HG03039 (cell line): ENCODE results near the gene FBXL15.

Experiments used
- ATAC-seq: cut with Tn5 transposase; IDR thresholded peaks from one replicate; pipeline ENCODE4 v1.9.1; 2021; ENCODE audit warnings: mild to moderate bottlenecking, moderate library complexity; ENCODE audit not compliant: unreplicated experiment

Gene FBXL15

DNA sequence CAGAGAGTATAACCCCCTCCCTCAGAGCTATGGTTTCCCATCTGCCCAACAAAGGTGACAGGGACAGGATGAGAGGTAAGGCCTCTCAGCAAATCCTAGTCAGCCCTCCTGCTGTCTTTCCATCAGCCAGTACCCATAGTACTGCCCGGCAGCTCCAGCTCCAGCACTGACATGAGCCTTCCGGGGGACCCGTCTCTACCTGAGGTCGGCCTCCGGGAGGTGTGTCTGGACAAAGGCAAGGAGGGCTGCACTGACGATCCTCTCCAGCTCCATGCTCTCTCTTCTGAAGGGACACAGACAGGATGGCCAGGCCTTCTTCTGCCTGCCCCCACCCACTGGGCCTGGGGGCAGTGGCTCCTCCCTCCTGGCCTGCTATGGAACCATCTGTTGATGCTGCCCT is 4.3 kb downstream of the FBXL15 start:
- ATAC-seq: no peak

DNA sequence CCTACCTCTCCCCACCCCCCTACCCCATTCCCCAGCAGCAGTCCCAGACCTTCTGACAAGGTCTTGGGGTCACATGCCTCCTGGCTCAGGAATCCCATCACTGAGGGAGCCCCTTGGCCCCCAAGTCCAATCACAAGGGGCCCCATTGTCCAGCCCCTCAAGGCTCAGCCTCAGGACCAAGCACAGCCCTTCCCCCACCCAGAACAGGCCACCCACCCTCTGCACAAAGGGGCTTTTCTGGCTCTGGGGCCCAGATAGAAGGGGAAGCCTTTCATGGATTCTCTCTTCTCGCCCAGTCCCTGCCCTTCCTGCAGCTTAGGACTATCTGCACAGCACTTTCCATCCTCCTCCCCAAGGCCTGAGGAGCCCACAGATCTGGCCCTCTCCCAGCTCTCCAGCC is 4.8 kb downstream of the FBXL15 start:
- ATAC-seq: no peak

DNA sequence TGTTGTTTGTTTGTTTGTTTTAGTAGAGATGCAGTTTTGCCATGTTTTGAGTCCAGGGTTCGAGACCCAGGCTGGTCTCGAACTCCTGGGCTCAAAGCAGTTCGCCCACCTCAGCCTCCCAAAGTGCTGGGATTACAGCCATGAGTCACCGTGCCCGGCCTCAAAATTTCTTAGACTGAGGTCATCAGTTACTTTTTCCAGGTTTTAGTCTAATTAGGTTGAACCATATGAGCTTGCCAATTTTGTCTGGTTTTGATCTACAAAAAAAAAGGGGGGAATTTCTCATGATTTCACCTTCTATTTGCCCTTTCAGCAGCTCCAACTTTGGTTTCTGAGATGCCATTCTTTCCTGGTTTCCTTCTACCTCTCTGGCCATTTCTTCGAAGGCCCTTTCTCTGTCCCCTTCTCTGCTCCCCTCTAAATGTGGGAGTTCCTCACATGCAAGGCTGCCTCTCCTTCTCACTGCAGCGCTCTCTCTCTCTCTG is 6.2 kb downstream of the FBXL15 start:
- no peak for ATAC-seq

DNA sequence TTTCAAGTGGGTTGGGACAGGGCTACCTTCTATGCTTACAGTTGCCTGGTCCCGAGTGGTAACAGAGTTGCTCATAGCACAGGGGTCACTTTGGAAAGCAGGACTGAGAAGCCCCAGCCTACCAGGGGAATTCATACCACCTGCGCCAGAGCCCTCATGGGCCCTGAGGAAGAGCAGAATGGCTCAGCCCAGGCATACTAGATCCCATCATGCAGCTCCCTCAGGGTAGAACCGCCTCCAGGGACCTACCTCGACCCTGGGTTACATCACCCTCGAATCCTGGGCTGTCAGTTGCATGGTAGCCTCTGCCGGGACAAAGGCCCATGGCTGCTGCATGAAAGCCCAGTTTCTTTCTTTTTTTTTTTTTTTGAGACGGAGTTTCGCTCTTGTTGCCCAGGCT is 8.8 kb downstream of the FBXL15 start:
- no peak for ATAC-seq

DNA sequence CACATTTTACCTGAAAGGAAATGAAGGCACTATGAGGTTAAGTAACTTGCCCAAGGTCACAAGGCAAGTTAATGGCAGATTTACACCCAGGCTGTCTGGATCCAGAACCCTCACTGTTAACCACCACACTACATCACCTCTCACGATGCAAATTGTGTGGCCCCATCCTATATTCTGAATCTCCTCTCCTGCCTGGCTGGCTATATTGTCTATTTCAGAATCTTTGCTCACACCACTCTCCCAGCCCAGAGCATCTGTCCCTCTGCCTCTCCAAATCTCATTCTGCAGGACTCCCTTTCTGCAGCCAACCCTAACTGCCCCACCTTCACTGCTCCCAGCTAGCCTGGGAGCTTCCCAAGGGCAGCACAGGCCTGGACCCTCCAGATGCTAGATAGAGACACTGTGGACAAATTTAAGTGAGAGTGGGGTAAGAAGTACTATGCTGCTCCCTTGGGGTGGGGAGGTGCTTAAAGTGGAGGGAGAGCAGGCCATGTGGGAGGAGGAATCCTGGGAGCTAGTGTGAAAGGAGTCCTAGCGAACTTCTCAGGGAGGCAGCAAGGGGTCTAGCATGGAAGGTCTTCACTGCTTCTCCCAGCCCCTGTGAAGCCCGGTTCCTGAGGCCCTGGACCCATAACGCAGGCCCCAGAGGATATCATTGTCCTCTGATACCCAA is 11.0 kb downstream of the FBXL15 start:
- no peak for ATAC-seq

DNA sequence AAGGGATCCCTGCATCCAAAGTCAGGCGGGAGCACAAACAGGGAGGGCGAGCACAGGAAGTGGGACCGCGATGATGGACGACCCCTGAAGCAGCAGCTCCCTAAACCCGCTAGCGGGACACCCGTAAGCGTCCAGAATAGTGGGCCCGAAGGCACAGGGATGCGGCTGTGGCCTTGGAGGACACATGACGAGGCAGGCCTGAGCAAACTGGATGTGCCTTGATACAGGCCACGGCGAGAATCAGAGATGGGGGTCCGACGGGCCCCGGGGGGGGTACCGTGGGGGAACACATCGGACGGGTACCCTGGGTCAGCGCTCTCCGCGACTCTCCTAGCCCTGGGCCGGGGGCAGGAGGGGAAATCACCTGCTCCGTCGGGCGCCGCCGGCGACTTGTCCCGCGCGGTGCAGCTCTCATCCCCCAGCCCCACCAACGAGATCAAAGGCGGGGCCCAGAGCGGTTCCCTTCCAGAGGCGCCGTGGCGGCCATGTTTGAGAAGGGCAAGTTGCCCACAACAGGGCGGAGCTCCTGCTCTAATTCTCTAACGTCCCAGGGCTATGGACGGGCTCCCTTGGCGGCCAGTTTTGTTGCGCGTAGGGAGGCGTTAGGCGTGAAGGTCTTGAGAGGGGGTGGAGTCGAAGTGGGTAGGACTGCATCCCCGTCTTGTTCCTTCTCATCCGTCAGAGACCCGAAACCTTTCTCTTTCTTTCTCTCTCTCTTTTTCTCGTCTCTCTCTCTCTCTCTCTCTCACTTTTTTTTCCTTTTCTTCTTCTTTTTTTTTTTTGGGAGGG is 11.7 kb downstream of the FBXL15 start, which contains the start of gene CUEDC2:
Gene CUEDC2, minus strand, starts transcription at position 413 of the 789 bp plus-strand sequence. CDS start 7,386 bp downstream, outside the sequence.
- ATAC-seq: peak; percentile 77

DNA sequence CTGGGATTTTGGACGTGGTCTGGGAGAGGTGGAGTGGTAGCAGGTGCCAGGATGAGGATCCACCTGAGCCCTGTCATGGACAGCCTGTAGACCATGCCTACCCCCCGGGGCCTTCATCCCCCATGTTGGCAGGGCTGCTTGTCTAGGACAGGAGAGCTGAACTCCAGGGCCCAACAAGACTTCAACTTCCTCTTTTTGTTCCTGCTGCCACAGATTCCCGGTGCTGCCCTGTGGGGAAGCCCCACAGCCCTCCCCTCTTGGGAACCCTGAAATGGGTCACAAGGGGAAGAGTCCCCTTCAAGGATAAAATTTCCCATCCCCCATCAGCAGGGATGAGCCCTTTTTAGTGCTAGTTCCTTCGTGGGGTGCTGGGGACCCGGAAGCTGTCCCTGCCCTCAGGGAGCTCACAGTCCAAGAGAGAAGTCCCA is 13.0 kb downstream of the FBXL15 start:
- ATAC-seq: no peak

DNA sequence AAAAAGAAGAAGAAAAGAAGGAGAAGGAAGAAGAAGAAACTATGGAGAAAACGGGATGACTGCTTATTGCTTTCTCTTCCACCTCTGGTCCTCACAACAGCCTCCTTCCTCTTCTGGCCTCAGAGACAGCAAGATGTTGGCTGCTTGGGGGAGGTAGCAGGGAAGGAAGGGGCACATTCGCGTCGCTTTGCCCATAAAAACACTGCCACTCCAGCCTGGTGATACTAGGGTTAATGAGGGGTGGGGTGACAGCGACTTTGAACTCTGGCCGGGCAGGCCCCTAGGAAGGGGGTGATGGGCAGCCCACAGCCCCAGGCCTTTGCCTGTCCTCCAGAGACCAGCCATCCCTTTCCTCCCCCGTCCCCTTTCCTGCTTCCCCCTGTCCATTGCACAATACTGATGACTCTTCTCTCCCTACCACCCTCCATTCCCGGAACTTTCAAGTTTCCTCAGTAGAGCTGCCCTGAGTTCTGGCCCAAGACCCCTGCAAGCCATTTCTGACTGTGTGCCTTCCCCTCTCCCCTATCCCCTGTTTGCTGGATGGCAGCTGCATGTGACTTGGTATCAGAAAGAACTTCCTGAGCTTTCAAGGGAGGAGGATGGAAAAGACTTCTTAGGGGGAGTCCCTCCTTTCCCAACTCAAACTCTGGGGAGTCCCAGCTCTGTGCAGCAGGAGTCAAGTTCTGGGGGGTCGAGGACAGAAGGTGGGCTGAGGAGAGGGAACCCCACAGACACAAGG is 13.9 kb downstream of the FBXL15 start:
- no peak for ATAC-seq

DNA sequence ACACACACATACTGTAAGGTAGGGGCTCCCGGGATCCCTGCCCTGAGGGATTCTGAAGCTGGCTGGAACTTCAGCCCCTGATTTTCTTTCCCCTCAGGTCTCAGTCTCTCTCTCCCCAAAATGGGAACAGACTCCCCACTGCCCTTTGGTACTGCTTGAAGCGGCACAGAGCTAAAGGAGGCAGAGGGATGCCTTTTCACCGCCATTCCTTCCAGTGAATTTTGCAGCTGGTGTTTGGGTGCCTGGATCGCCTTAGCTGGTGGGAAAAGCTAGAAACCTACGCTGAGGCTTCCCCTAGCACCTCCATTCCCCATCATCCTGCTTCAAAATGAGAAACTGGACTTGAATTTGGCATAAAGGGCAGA is 14.5 kb downstream of the FBXL15 start:
- no peak for ATAC-seq

DNA sequence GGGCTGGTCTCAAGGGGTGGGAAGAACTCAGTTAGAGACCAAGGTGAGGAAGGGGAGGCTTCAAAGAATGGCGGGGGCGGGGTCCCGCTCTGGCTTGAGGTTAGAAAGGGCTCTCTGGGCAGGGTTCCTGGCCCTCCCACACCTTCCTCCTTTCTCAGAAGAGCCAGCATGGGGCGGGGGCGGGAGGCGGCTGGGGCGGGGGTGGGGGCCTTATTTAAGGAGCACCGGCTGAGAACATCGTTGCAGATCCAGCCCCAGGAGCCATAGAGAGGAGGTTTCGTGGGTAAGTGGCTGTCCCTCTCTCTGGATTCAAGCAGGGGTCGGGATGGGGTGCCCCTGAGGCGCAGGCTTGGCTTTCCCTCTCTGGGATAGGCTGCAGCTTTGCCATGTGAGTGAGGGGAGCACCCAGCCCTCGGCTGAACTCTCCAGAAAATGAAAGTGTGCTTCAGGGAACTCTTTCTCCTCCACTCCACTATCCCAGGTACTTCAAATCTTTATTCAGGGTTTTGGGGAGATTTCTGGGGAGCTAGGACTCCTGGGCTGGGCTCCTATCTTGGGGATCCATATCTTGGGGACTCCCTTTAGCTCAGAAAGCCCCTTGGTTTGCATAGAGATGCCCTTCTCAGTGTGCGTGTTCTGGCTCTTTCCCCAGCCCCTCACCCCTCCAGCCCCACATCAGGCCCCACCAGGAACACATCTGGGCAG is 15.0 kb downstream of the FBXL15 start:
- ATAC-seq: no peak

DNA sequence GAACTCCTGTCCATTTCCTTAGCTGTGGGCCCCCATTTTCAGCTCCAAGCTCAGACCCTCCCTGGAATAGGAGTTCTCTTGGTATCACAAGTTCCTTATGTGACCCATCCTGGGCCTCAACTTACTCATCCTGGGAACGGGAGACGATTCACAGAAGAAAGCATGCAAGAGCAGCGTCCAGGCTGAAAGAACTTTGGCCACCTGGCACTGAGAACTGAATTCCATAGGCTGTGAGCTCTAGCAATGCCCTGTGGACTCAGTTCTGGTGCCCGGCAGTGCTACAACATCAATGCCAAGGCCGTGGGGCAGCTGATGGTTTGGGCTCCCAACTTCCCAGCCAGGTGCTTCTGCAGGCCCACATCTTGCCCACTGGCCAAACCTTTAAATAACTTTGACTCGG is 15.7 kb downstream of the FBXL15 start:
- no peak for ATAC-seq

DNA sequence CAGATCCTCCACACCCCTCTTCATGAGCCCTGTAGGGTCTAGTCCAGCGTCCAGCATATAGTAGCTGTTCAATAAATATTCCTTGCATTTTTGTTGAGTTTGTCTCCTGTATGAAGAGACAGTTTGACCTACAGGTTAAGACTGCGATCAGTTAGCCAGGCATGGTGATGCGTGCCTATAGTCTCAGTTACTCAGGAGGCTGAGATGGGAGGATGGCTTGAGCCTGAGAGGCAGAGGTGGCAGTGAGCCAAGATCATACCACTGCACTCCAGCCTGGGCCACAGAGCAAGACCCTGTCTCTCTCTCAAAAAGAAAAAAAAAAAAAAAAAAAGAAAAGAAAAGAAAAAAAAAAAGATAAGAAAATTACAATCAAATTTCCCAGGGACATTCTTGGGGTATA is 16.9 kb downstream of the FBXL15 start:
- ATAC-seq: no peak

DNA sequence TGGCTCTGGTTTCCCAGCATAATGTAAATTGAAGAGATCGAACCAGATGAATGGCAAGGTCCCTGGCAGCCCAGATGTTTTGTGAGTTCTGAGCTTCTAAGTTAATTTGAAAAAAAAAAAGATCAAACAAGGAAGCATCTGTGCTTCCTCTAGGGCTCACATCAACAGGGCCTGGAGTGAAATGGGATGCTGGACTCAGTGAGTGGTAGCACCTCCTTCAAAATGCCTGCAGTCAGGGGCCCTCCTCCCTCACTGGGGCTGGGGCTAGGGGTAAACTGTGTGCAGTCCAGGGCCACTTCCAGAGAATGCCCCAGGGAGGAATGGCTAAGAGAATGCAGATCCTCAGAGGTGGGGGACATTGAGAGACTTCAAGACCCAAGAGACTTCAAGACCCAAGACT is 17.7 kb downstream of the FBXL15 start:
- no peak for ATAC-seq

DNA sequence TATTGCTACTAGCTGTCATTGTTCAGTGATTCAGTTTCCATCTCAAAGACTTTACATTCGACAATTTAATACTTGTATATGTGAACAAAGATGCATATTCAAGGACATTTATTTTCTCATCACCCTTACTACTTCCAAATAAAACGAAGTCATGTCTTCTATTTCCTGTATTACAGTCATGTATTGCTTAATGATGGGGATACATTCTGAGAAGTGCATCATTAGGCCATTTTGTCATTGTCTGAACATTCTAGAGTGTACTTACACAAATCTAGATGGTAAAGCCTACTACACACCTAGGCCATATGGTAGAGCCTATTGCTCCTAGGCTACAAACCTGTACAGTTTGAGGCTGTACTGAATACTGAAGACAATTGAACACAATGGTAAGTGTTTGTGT is 24.2 kb downstream of the FBXL15 start:
- no peak for ATAC-seq

DNA sequence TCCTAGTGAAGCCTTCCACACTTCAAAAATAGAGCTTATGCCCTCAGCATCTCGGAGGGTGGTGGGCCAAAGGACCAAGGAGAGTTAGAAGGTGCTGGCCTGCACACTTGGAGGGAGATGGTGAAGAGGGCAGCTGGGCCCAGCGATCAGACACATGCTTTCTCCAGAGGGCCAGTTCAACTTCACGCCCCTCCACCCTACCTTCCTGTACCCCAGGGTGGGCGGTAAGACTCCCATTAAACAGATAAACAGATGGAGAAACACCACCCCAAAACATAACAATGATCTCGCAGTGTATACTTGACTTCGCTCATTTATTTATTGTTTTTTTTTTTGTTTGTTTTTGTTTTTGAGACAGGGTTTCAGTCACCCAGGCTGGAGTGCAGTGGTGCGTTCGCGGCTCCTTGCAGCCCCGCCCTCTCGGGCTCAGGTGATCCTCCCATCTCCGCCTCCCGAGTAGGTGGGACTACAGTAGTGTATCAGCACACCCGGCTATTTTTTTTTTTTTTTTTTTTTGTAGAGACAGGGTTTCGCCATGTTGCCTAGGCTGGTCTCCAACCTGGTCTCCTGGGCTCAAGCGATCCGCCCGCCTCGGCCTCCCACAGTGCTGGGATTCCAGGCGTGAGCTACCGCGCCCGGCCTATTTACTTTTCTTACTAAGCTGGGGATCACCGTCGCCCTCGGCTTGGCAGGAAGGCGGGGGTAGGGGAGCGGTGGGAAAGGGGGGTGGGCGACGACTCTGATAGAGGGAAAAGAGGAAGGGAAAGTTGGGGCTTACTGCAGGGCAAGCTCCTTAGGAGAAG is 28.9 kb downstream of the FBXL15 start:
- ATAC-seq: no peak

DNA sequence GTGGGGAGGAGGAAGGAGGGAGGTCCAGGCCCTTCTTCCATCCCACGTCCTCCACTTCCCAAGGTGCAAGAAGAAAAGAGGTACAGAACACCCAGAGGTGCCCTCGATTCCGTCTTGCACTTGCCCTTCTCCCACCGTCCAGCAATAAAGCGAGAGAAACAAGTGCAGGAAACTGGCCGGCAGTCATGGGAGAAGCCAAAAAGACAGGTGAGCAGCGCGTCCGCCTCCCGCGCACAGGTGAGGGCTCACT is 29.4 kb downstream of the FBXL15 start:
- peak; percentile 7 for ATAC-seq

DNA sequence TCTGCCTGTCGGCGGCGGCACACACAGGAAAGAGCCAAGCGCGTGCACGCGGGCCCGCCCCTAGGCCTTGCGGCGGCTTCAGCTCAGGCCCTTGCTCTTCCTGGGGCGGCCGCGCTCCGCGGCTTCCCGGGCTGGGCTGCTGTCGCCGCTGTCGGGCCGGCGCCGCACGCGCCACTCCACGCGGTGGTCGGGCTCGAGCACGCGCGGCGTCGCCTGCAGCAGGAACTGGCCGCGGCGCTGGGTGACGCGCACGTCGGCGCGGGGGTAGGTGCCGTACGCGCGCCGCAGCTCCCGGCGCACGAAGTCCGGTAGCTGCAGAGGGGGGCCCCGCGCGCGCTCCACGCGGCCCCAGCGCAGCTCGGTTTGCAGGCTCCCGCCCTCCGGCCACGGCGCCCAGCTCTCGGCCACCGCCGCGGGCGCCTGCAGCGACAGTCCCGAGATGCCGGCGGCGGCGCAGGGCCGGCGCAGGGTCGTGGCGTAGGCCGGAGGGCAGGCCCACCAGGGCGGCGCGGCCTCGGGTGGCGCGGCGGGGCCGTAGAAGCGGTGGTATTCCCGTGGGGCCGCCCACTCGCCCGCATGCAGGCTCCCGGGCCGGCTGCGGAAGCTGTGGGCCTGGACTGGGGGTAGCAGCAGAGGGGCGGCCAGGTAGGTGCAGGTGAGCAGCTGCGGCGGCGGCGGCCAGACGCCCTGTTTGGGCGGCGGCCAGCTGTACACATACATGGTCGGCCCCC is 29.9 kb downstream of the FBXL15 start:
- ATAC-seq: peak; percentile 72

DNA sequence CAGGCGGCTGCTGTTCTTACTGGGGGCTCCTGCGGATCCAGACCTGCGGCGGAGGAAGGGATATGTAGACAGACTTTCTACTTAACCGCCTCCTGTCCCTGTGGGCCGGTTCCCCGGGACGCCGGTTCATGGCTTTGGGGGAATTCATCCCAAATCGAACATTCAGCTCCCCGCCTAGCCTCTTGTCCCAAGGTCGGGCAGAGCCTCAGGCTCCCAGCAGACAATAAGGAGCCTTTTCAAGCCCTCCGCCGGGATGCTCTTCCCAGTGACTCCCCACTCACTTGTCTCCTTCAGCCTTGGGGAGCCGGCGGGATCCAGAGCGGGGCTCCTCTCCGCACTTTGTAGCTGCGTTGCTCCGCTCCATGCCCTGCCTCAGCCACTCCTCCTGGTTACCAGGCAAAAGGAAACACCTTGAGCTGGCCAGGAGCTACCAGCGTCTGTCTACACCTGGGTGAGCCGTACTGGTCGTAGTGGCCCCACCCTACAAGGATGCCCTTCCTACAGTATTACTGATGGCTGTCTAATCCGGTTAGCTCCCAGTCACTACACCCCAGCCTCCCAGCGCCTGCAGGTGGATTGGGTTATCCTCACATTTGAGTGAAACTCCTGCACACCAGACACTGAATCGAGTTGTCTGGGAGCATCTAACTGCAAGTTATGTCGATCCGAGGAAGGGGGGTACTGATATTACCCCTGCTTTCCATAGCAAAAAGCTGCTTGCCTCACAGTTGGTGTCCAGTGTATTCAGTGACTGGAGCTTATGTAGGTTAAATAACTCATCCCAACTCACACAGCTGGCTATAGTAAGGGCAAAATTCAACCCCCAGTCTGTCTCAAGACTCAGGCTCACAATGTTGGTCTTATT is 30.7 kb downstream of the FBXL15 start, which contains the start of gene C10orf95:
Gene C10orf95, minus strand, starts transcription at position 439 of the 865 bp plus-strand sequence. CDS start 450 bp downstream, outside the sequence.
- ATAC-seq: no peak
